ENCODE measurements around the gene IQGAP1.

GRCh38 chr15:90388462-90389380, 679 bp downstream of the IQGAP1 start:
- no peak for TF ChIP-seq CTCF (IDR thresholded peaks at IDR 0.05)
- TF ChIP-seq POLR2A (IDR thresholded peaks at IDR 0.05) = no peak

Measured in lower leg skin (tissue), 3 donors.